Neural progenitor cell (in vitro differentiated cells): Measurements from ENCODE around the gene TNXB.
"Not testable (repeated sequence)": the region's sequence is repeated elsewhere in the genome, so short reads cannot be mapped to it uniquely, and the experiment has no call there.

ENCODE experiments used
- EZH2 ChIP-seq: fragments of 200-600 bp; sonication (generic); IDR thresholded peaks from 2 replicates; pipeline ENCODE4 v1.6.1; 2017; ENCODE audit warnings: antibody characterized with exemption, mild to moderate bottlenecking, moderate library complexity
- TF ChIP-seq, protein P1 (sequence below): fragments of 200-600 bp; sonication (generic); IDR thresholded peaks from 2 replicates; pipeline ENCODE4 v1.5.1; 2017; ENCODE audit warnings: antibody characterized with exemption, mild to moderate bottlenecking

DNA sequence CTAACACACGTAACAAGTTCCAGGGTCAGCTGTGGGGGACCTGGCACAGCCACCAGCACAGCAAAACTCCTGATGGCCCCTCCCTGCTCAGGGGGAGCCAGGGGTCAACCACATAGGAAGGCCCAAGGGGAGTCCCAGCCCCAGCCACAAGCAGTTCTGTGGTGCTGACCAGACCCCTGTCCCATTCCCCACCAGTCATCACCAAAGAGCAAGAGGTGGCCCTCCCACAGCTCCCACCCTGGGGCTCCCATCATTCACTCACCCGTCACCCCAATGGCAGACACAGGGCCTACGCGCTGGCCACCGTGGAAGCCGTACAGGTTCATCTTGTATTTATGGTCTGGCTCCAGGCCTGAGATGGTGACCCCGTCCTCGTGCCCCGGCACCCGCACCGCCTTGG is 59.4 kb downstream of the TNXB start:
- TF ChIP-seq, protein P1, sequence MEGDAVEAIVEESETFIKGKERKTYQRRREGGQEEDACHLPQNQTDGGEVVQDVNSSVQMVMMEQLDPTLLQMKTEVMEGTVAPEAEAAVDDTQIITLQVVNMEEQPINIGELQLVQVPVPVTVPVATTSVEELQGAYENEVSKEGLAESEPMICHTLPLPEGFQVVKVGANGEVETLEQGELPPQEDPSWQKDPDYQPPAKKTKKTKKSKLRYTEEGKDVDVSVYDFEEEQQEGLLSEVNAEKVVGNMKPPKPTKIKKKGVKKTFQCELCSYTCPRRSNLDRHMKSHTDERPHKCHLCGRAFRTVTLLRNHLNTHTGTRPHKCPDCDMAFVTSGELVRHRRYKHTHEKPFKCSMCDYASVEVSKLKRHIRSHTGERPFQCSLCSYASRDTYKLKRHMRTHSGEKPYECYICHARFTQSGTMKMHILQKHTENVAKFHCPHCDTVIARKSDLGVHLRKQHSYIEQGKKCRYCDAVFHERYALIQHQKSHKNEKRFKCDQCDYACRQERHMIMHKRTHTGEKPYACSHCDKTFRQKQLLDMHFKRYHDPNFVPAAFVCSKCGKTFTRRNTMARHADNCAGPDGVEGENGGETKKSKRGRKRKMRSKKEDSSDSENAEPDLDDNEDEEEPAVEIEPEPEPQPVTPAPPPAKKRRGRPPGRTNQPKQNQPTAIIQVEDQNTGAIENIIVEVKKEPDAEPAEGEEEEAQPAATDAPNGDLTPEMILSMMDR: not testable (repeated sequence)
- TF ChIP-seq EZH2: not testable (repeated sequence)
